ENCODE results near the gene AUTS2.

GRCh38 chr7:70812511-70812910, 1214.2 kb downstream of the AUTS2 start:
- TF ChIP-seq, protein P1, sequence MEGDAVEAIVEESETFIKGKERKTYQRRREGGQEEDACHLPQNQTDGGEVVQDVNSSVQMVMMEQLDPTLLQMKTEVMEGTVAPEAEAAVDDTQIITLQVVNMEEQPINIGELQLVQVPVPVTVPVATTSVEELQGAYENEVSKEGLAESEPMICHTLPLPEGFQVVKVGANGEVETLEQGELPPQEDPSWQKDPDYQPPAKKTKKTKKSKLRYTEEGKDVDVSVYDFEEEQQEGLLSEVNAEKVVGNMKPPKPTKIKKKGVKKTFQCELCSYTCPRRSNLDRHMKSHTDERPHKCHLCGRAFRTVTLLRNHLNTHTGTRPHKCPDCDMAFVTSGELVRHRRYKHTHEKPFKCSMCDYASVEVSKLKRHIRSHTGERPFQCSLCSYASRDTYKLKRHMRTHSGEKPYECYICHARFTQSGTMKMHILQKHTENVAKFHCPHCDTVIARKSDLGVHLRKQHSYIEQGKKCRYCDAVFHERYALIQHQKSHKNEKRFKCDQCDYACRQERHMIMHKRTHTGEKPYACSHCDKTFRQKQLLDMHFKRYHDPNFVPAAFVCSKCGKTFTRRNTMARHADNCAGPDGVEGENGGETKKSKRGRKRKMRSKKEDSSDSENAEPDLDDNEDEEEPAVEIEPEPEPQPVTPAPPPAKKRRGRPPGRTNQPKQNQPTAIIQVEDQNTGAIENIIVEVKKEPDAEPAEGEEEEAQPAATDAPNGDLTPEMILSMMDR (IDR thresholded peaks at IDR 0.05; ENCODE audit: poor library complexity, severe bottlenecking), result no peak
- TF ChIP-seq POLR2AphosphoS5 (IDR thresholded peaks at IDR 0.05) (no peak), SMC3 (conservative IDR thresholded peaks at IDR 0.05; ENCODE audit: poor library complexity) (no peak), EP300 (conservative IDR thresholded peaks at IDR 0.05; ENCODE audit: poor library complexity, severe bottlenecking) (no peak), EZH2 (IDR thresholded peaks at IDR 0.05; ENCODE audit: borderline replicate concordance, insufficient read depth, low read length, poor library complexity, severe bottlenecking) (no peak), TAF1 (IDR thresholded peaks at IDR 0.05; ENCODE audit: low read depth) (no peak), RAD21 (conservative IDR thresholded peaks at IDR 0.05) (no peak)
